GM23338 (cell line): ENCODE measurements around the gene SNRNP48. TPM values are rescaled to one million over a fixed set of nuclear protein-coding genes. Genes with fewer than 3 reads are reported as not detected.

ENCODE experiments used
- ATAC-seq: fragments of 200-7000 bp; cut with Tn5 transposase; 3 replicates; pipeline ENCODE4 v1.9.1; 2020
- DNase-seq: peaks from one replicate; pipeline ENCODE4 v3.0.0-alpha.2; 2015; ENCODE audit warnings: low spot score
- H2AFZ ChIP-seq: fragments of 200-600 bp; sonication (generic); 2 replicates; pipeline ENCODE4 v1.8.0; 2016; ENCODE audit warnings: antibody characterized with exemption, mild to moderate bottlenecking, moderate library complexity
- H3F3A ChIP-seq: fragments of 200-600 bp; sonication (generic); replicated peaks from 2 replicates; pipeline ENCODE4 v1.8.0; 2017; ENCODE audit warnings: antibody characterized with exemption, mixed run types, low read depth
- H3K27ac ChIP-seq: fragments of 200-600 bp; sonication (generic); 2 replicates; pipeline ENCODE4 v1.6.1; 2016; ENCODE audit warnings: low read depth
- H3K27me3 ChIP-seq: fragments of 200-600 bp; sonication (generic); 2 replicates; pipeline ENCODE4 v1.8.0; 2016; ENCODE audit warnings: mild to moderate bottlenecking, mixed run types, moderate library complexity; ENCODE audit not compliant: insufficient read depth
- H3K36me3 ChIP-seq: fragments of 200-600 bp; sonication (generic); 2 replicates; pipeline ENCODE4 v1.8.0; 2016; ENCODE audit warnings: mild to moderate bottlenecking; ENCODE audit not compliant: insufficient read depth
- H3K4me1 ChIP-seq: fragments of 200-600 bp; sonication (generic); 2 replicates; pipeline ENCODE4 v1.8.0; 2016; ENCODE audit warnings: mild to moderate bottlenecking, moderate library complexity; ENCODE audit not compliant: insufficient read depth
- H3K4me2 ChIP-seq: fragments of 200-600 bp; sonication (generic); 2 replicates; pipeline ENCODE4 v1.7.1; 2017; ENCODE audit warnings: mixed run types
- H3K4me3 ChIP-seq: fragments of 200-600 bp; sonication (generic); 2 replicates; pipeline ENCODE4 v1.6.1; 2016; ENCODE audit warnings: mixed run types
- H3K79me2 ChIP-seq: fragments of 200-600 bp; sonication (generic); replicated peaks from 2 replicates; pipeline ENCODE4 v1.8.0; 2017; ENCODE audit warnings: mild to moderate bottlenecking; ENCODE audit not compliant: insufficient read depth
- H3K9me2 ChIP-seq: fragments of 200-600 bp; sonication (generic); 2 replicates; pipeline ENCODE4 v1.8.0; 2017; ENCODE audit not compliant: insufficient read depth
- H4K20me1 ChIP-seq: fragments of 200-600 bp; sonication (generic); replicated peaks from 2 replicates; pipeline ENCODE4 v1.8.0; 2017; ENCODE audit warnings: mild to moderate bottlenecking; ENCODE audit not compliant: insufficient read depth
- H3K27ac Mint-ChIP-seq: 2 replicates; pipeline ENCODE4 v1.8.0; 2020; ENCODE audit warnings: inconsistent platforms, mild to moderate bottlenecking, moderate library complexity, mixed read lengths
- H3K27me3 Mint-ChIP-seq: 3 replicates; pipeline ENCODE4 v1.8.0; 2022; ENCODE audit warnings: low read depth, mild to moderate bottlenecking, moderate library complexity, mixed read lengths, inconsistent platforms; ENCODE audit not compliant: insufficient read depth, poor library complexity
- H3K36me3 Mint-ChIP-seq: 3 replicates; pipeline ENCODE4 v1.8.0; 2021; ENCODE audit warnings: low read depth, mild to moderate bottlenecking, inconsistent platforms, moderate library complexity, mixed read lengths
- H3K4me1 Mint-ChIP-seq: 3 replicates; pipeline ENCODE4 v1.8.0; 2020; ENCODE audit warnings: mild to moderate bottlenecking, inconsistent platforms, mixed read lengths
- H3K4me3 Mint-ChIP-seq: 3 replicates; pipeline ENCODE4 v1.8.0; 2021; ENCODE audit warnings: moderate library complexity, mild to moderate bottlenecking, inconsistent platforms, mixed read lengths
- H3K9me3 Mint-ChIP-seq: 3 replicates; pipeline ENCODE4 v1.8.0; 2020; ENCODE audit warnings: moderate library complexity, mild to moderate bottlenecking, inconsistent platforms, mixed read lengths
- EZH2phosphoT487 ChIP-seq: fragments of 200-600 bp; sonication (generic); IDR thresholded peaks from one replicate; pipeline ENCODE4 v1.8.1; 2018; ENCODE audit warnings: antibody characterized with exemption; ENCODE audit not compliant: unreplicated experiment
- JUNB ChIP-seq: IDR thresholded peaks from one replicate; pipeline ENCODE4 v1.6.1; 2016; ENCODE audit warnings: antibody characterized with exemption; ENCODE audit not compliant: unreplicated experiment
- POLR2AphosphoS5 ChIP-seq: IDR thresholded peaks from 2 replicates; pipeline ENCODE4 v1.6.1; 2016; ENCODE audit warnings: antibody characterized with exemption, low read depth
- ZNF331 ChIP-seq: fragments of 250-450 bp; sonication (Bioruptor Pico); IDR thresholded peaks from 2 replicates; pipeline ENCODE4 v1.5.0; 2020; ENCODE audit warnings: low read depth, mild to moderate bottlenecking, moderate library complexity
- polyA plus RNA-seq: library from polyadenylated mRNA; unstranded; fragments of >200 nt; fragmentation: Nextera tagmentation; extraction: Ambion mirVana; gene quantifications from 2 replicates; pipeline ENCODE4 v1.2.1, GENCODE V29; 2016
- total RNA-seq: library from RNA; depleted of rRNA; stranded (reverse); fragments of >200 nt; shearing (Covaris generic); gene quantifications from 2 replicates; pipeline ENCODE4 v1.2.3, GENCODE V29; 2014
- TF ChIP-seq, protein P1 (sequence below): fragments of 250-450 bp; sonication (Bioruptor Pico); IDR thresholded peaks from 2 replicates; pipeline ENCODE4 v1.5.0; 2020; ENCODE audit warnings: mild to moderate bottlenecking, moderate library complexity
- TF ChIP-seq, protein P2 (sequence below): IDR thresholded peaks from 2 replicates; pipeline ENCODE4 v1.6.1; 2016; ENCODE audit warnings: antibody characterized with exemption

The SNRNP48 gene
- total and polyA plus RNA-seq, 2 experiments from 2014 or later: 17.2 to 23.9 TPM

DNA sequence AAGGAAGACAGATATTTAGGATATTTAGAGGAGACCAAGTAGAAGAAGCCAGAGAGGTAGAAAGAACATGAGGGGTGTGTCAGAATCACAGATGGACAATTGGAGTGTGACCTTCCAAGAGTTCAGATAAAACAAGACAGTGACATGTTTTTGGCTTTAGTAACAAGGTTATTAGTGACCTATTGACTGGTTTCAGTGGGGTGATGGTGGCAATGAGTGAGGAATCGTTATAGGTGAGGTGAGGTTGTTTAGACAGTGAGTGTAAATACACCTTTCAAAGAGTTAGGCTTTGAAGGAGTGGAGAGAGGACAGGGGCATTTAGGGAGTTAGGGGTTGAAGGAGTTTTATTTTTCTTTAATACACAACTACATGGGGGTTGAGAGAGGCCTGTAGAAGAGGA is 3.2 kb downstream of the SNRNP48 start (continued):
- TF ChIP-seq, protein P1, sequence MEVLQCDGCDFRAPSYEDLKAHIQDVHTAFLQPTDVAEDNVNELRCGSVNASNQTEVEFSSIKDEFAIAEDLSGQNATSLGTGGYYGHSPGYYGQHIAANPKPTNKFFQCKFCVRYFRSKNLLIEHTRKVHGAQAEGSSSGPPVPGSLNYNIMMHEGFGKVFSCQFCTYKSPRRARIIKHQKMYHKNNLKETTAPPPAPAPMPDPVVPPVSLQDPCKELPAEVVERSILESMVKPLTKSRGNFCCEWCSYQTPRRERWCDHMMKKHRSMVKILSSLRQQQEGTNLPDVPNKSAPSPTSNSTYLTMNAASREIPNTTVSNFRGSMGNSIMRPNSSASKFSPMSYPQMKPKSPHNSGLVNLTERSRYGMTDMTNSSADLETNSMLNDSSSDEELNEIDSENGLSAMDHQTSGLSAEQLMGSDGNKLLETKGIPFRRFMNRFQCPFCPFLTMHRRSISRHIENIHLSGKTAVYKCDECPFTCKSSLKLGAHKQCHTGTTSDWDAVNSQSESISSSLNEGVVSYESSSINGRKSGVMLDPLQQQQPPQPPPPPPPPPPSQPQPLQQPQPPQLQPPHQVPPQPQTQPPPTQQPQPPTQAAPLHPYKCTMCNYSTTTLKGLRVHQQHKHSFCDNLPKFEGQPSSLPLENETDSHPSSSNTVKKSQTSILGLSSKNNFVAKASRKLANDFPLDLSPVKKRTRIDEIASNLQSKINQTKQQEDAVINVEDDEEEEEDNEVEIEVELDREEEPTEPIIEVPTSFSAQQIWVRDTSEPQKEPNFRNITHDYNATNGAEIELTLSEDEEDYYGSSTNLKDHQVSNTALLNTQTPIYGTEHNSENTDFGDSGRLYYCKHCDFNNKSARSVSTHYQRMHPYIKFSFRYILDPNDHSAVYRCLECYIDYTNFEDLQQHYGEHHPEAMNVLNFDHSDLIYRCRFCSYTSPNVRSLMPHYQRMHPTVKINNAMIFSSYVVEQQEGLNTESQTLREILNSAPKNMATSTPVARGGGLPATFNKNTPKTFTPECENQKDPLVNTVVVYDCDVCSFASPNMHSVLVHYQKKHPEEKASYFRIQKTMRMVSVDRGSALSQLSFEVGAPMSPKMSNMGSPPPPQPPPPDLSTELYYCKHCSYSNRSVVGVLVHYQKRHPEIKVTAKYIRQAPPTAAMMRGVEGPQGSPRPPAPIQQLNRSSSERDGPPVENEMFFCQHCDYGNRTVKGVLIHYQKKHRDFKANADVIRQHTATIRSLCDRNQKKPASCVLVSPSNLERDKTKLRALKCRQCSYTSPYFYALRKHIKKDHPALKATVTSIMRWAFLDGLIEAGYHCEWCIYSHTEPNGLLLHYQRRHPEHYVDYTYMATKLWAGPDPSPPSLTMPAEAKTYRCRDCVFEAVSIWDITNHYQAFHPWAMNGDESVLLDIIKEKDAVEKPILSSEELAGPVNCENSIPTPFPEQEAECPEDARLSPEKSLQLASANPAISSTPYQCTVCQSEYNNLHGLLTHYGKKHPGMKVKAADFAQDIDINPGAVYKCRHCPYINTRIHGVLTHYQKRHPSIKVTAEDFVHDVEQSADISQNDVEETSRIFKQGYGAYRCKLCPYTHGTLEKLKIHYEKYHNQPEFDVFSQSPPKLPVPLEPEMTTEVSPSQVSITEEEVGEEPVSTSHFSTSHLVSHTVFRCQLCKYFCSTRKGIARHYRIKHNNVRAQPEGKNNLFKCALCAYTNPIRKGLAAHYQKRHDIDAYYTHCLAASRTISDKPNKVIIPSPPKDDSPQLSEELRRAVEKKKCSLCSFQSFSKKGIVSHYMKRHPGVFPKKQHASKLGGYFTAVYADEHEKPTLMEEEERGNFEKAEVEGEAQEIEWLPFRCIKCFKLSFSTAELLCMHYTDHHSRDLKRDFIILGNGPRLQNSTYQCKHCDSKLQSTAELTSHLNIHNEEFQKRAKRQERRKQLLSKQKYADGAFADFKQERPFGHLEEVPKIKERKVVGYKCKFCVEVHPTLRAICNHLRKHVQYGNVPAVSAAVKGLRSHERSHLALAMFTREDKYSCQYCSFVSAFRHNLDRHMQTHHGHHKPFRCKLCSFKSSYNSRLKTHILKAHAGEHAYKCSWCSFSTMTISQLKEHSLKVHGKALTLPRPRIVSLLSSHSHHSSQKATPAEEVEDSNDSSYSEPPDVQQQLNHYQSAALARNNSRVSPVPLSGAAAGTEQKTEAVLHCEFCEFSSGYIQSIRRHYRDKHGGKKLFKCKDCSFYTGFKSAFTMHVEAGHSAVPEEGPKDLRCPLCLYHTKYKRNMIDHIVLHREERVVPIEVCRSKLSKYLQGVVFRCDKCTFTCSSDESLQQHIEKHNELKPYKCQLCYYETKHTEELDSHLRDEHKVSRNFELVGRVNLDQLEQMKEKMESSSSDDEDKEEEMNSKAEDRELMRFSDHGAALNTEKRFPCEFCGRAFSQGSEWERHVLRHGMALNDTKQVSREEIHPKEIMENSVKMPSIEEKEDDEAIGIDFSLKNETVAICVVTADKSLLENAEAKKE (CRISPR knock-in tag): no peak
- TF ChIP-seq, protein P2, sequence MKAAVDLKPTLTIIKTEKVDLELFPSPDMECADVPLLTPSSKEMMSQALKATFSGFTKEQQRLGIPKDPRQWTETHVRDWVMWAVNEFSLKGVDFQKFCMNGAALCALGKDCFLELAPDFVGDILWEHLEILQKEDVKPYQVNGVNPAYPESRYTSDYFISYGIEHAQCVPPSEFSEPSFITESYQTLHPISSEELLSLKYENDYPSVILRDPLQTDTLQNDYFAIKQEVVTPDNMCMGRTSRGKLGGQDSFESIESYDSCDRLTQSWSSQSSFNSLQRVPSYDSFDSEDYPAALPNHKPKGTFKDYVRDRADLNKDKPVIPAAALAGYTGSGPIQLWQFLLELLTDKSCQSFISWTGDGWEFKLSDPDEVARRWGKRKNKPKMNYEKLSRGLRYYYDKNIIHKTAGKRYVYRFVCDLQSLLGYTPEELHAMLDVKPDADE: no peak
- TF ChIP-seq JUNB: no peak
- no peak for TF ChIP-seq EZH2phosphoT487
- TF ChIP-seq ZNF331 (CRISPR knock-in tag): no peak

DNA sequence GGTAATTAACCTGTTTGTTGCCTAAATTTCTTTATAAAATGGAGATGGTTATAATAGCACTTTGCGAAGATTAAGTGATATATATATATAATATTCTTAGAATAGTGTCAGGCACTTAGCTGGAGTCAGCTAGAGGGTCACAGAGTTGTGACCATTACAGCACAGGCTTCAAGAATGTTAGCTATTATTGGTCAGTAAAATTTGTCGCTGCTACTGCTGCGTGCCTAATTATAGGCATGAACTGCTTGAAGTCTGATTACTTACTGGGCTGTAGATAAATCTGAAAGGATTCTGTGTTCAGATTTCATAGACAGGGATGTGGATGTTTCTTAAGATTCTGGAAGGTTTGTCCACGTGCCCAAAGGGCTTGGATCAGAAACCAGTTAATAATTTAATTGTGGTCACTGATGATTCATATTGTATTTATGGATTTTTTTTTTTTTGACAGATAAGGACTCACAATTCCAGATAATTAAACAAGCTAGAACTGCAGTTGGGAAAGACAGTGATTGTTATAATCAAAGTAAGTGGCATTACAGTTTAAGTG is 4.7 kb downstream of the SNRNP48 start:
- H2AFZ ChIP-seq: no peak overlapping the region
- Mint-ChIP-seq H3K9me3 (no peaks in the 10 kb centered on the region), H3K4me3 (no peak overlapping the region), H3K27me3 (no peaks in the 10 kb centered on the region), H3K27ac (no peak overlapping the region), H3K4me1 (peaks cover 28% of the 10 kb centered on the region), H3K36me3 (peaks cover 40% of the 10 kb centered on the region; the same call in 2 of the 3 replicates)
- no peak for ATAC-seq
- H4K20me1 ChIP-seq: peaks cover 35% of the 10 kb centered on the region
- H3K36me3 ChIP-seq: peaks cover 29% of the 10 kb centered on the region
- H3K4me2 ChIP-seq: no peak overlapping the region
- H3K4me3 ChIP-seq: no peak overlapping the region
- peaks cover 47% of the 10 kb centered on the region for H3K79me2 ChIP-seq
- no peak overlapping the region for H3K27ac ChIP-seq
- peaks cover 17% of the 10 kb centered on the region for H3K4me1 ChIP-seq
- no peaks in the 10 kb centered on the region for H3K9me2 ChIP-seq
- H3F3A ChIP-seq: no peaks in the 10 kb centered on the region
- H3K27me3 ChIP-seq: no peaks in the 10 kb centered on the region
- DNase-seq: no peak
- TF ChIP-seq, protein P1 (CRISPR knock-in tag): no peak
- TF ChIP-seq, protein P2: no peak
- TF ChIP-seq POLR2AphosphoS5: no peak
- TF ChIP-seq ZNF331 (CRISPR knock-in tag): no peak
